Keratinocyte (primary cell): ENCODE measurements around the gene SLC44A1. TPM values are rescaled to one million over a fixed set of nuclear protein-coding genes. Genes with fewer than 3 reads are reported as not detected.

Experiments used
- DNase-seq: peaks from one replicate; pipeline ENCODE4 v3.0.0-alpha.2; 2011; ENCODE audit warnings: low read depth, missing footprints, low spot score
- FAIRE-seq: peaks from 2 replicates; lab custom pipeline; 2011; peaks lifted over from hg19 to GRCh38; lab: Jason Lieb, UNC
- H2AFZ ChIP-seq: 2 replicates; pipeline ENCODE4 v1.6.0; 2012; ENCODE audit warnings: low read length, control low read depth, inconsistent platforms; ENCODE audit not compliant: control insufficient read depth
- H3K27ac ChIP-seq: 2 replicates; pipeline ENCODE4 v1.5.1; 2011; ENCODE audit warnings: low read length; ENCODE audit not compliant: control insufficient read depth, insufficient read depth
- H3K27me3 ChIP-seq: 3 replicates; pipeline ENCODE4 v1.6.0; 2011; ENCODE audit warnings: low read length; ENCODE audit not compliant: control insufficient read depth, insufficient read depth; ENCODE audit errors: extremely low read depth
- H3K36me3 ChIP-seq, 2 experiments: 2 replicates in 1 of 2; 3 replicates in 1 of 2; pipeline ENCODE4 v1.5.1; 2011; ENCODE audit warnings: low read length in 2 of 2, mild to moderate bottlenecking in 1 of 2; ENCODE audit not compliant: control insufficient read depth in 2 of 2, insufficient read depth in 2 of 2; ENCODE audit errors: extremely low read depth in 1 of 2
- H3K4me1 ChIP-seq: 3 replicates; pipeline ENCODE4 v1.5.1; 2011; ENCODE audit warnings: low read length; ENCODE audit not compliant: control insufficient read depth, insufficient read depth; ENCODE audit errors: extremely low read depth
- H3K4me2 ChIP-seq: 3 replicates; pipeline ENCODE4 v1.6.0; 2011; ENCODE audit warnings: low read depth, low read length; ENCODE audit not compliant: control insufficient read depth, insufficient read depth; ENCODE audit errors: extremely low read depth
- H3K4me3 ChIP-seq, 3 experiments: fragments of 200-600 bp in 1 of 3; sonication (generic) in 1 of 3; 2 replicates in 2 of 3; 3 replicates in 1 of 3; pipeline ENCODE4 v1.5.1; 2011 to 2016; ENCODE audit warnings: low read length in 3 of 3, mild to moderate bottlenecking in 3 of 3, control low read depth in 2 of 3, inconsistent platforms in 1 of 3, low read depth in 1 of 3, mixed read lengths in 1 of 3, mixed run types in 1 of 3, moderate library complexity in 1 of 3; ENCODE audit not compliant: control insufficient read depth in 2 of 3, insufficient read depth in 2 of 3; ENCODE audit errors: extremely low read depth in 1 of 3
- H3K79me2 ChIP-seq: 2 replicates; pipeline ENCODE4 v1.6.0; 2012; ENCODE audit warnings: low read length; ENCODE audit not compliant: control insufficient read depth, insufficient read depth
- H3K9ac ChIP-seq: 3 replicates; pipeline ENCODE4 v1.6.0; 2011; ENCODE audit warnings: low read length; ENCODE audit not compliant: control insufficient read depth, insufficient read depth; ENCODE audit errors: extremely low read depth
- H3K9me1 ChIP-seq: 3 replicates; pipeline ENCODE4 v1.6.0; 2011; ENCODE audit warnings: low read length; ENCODE audit not compliant: control insufficient read depth, insufficient read depth; ENCODE audit errors: extremely low read depth
- H3K9me3 ChIP-seq: 2 replicates; pipeline ENCODE4 v1.5.1; 2012; ENCODE audit warnings: low read depth, low read length; ENCODE audit not compliant: control insufficient read depth
- H4K20me1 ChIP-seq: 3 replicates; pipeline ENCODE4 v1.6.0; 2011; ENCODE audit warnings: low read length; ENCODE audit not compliant: control insufficient read depth, insufficient read depth; ENCODE audit errors: extremely low read depth
- CTCF ChIP-seq, 3 experiments: IDR thresholded peaks in 1 of 3; conservative IDR thresholded peaks in 1 of 3; optimal IDR thresholded peaks in 1 of 3; 2 replicates in 2 of 3; 3 replicates in 1 of 3; pipeline versions ENCODE3 to v1.5.1; 2011; ENCODE audit warnings: low read length in 3 of 3, mild to moderate bottlenecking in 3 of 3, moderate library complexity in 2 of 3, control low read depth in 1 of 3, inconsistent platforms in 1 of 3; ENCODE audit not compliant: insufficient read depth in 2 of 3; ENCODE audit errors: extremely low read depth in 1 of 3
- EZH2 ChIP-seq: IDR thresholded peaks from one replicate; pipeline ENCODE4 v1.6.1; 2012; ENCODE audit warnings: inconsistent platforms, mild to moderate bottlenecking, low read length, moderate library complexity
- dilution Hi-C: fragments of 300-500 bp; cut with MboI; formaldehyde crosslinking; loops from one replicate; pipeline ENCODE4 v1.7.0; 2020; ENCODE audit warnings: low sequenced_read_pairs; ENCODE audit not compliant: extremely low pct_ligation_motif_present
- polyA plus RNA-seq, 5 experiments: library from polyadenylated mRNA; depleted of rRNA in 3 of 5; stranded (reverse) in 3 of 5; stranded (forward) in 1 of 5; unstranded in 1 of 5; fragments of >200 nt; gene quantifications; 1 replicate in 1 of 5; 2 replicates in 3 of 5; 3 replicates in 1 of 5; pipeline versions ENCODE4 v1.2.1 to v1.2.3, GENCODE V29; 2011 to 2012; ENCODE audit warnings: missing spikeins in 2 of 5, low read depth in 1 of 5, low replicate concordance in 1 of 5

Gene SLC44A1
- polyA plus RNA-seq, 1 donor (not counting 4 experiments of a cell fraction or from before 2014, with no cell fraction given), result 22.9 TPM

GRCh38 chr9:105435453-105435852 is 191.0 kb downstream of the SLC44A1 start:
- dilution Hi-C loops, result no loop called here
- Histone ChIP-seq H3K4me3 (no peak overlapping the region), H3K9me3 (no peaks in the 10 kb centered on the region), H3K27me3 (no peaks in the 10 kb centered on the region), H3K9ac (no peak overlapping the region), H3K9me1 (no peaks in the 10 kb centered on the region), H3K27ac (no peak overlapping the region), H4K20me1 (no peaks in the 10 kb centered on the region), H3K79me2 (no peaks in the 10 kb centered on the region), H3K4me1 (no peaks in the 10 kb centered on the region), H3K36me3 (no peaks in the 10 kb centered on the region), H2AFZ (no peak overlapping the region), H3K4me2 (no peak overlapping the region)
- TF ChIP-seq CTCF (optimal IDR thresholded peaks at IDR 0.05 in 1 of 3, IDR thresholded peaks at IDR 0.05 in 1 of 3, conservative IDR thresholded peaks at IDR 0.05 in 1 of 3; ENCODE audit: extremely low read depth in 1 of 3, insufficient read depth in 2 of 3, low read length in 3 of 3) (no peak), EZH2 (no peak)
- no peak for DNase-seq
- no peak for FAIRE-seq

GRCh38 chr9:105436783-105437182 is 192.3 kb downstream of the SLC44A1 start:
- Histone ChIP-seq H3K9me1 (no peaks in the 10 kb centered on the region), H3K9ac (no peak overlapping the region), H3K36me3 (no peaks in the 10 kb centered on the region), H2AFZ (no peak overlapping the region), H3K27ac (no peak overlapping the region), H3K27me3 (no peaks in the 10 kb centered on the region), H3K4me3 (no peak overlapping the region), H3K9me3 (no peaks in the 10 kb centered on the region), H3K79me2 (no peaks in the 10 kb centered on the region), H4K20me1 (no peaks in the 10 kb centered on the region), H3K4me2 (no peak overlapping the region), H3K4me1 (no peaks in the 10 kb centered on the region)
- DNase-seq, result no peak
- no peak for FAIRE-seq
- TF ChIP-seq EZH2 (no peak), CTCF (optimal IDR thresholded peaks at IDR 0.05 in 1 of 3, IDR thresholded peaks at IDR 0.05 in 1 of 3, conservative IDR thresholded peaks at IDR 0.05 in 1 of 3; ENCODE audit: extremely low read depth in 1 of 3, insufficient read depth in 2 of 3, low read length in 3 of 3) (no peak)
- dilution Hi-C loops, result no loop called here
